ENCODE results near the gene COQ9. TPM values are rescaled to one million over a fixed set of nuclear protein-coding genes. Genes with fewer than 3 reads are reported as not detected.

Gene COQ9
- total RNA-seq, 1 experiment from 2014 or later = 32.9 TPM

GRCh38 chr16:57427307-57427706 is 20.0 kb upstream of the COQ9 start:
- Histone ChIP-seq H2BK120ac (ENCODE audit: low read depth, low read length, poor library complexity, severe bottlenecking) (no peak overlapping the region), H2BK12ac (ENCODE audit: insufficient read length, low read depth, low read length) (no peak overlapping the region), H2AK5ac (ENCODE audit: insufficient read length, low read length) (no peak overlapping the region), H3K79me1 (ENCODE audit: insufficient read depth, low read depth, low read length, poor library complexity, severe bottlenecking) (no peaks in the 10 kb centered on the region), H3K79me2 (ENCODE audit: insufficient read depth, low read length) (no peaks in the 10 kb centered on the region), H3K23me2 (ENCODE audit: insufficient read length, low read depth, low read length, poor library complexity, severe bottlenecking) (no peaks in the 10 kb centered on the region), H4K91ac (ENCODE audit: insufficient read length, low read depth, low read length) (no peak overlapping the region), H4K8ac (replicated peaks; ENCODE audit: insufficient read length, low read depth, low read length) (no peak overlapping the region), H2AFZ (ENCODE audit: low read length) (no peak overlapping the region), H3T11ph (ENCODE audit: low read length) (no peak overlapping the region), H3K23ac (ENCODE audit: insufficient read length, low read depth, low read length) (no peak overlapping the region), H3K18ac (ENCODE audit: insufficient read length, low read depth, low read length) (no peak overlapping the region), H4K5ac (ENCODE audit: insufficient read length, low read depth, low read length) (no peak overlapping the region), H3K9ac (ENCODE audit: extremely low read depth, insufficient read length, low read length) (no peak overlapping the region), H3K9me3 (ENCODE audit: control insufficient read depth, low read depth, low read length) (no peaks in the 10 kb centered on the region), H3K4me1 (ENCODE audit: insufficient read depth, low read length) (no peaks in the 10 kb centered on the region), H3K27ac (ENCODE audit: insufficient read length, low read depth, low read length) (no peak overlapping the region), H3K14ac (ENCODE audit: insufficient read depth, low read length) (no peak overlapping the region), H4K20me1 (ENCODE audit: control insufficient read depth, insufficient read depth, insufficient read length) (no peaks in the 10 kb centered on the region), H2BK15ac (ENCODE audit: low read depth, low read length) (no peak overlapping the region), H3K56ac (ENCODE audit: insufficient read length, low read depth, low read length) (no peak overlapping the region), H2BK5ac (ENCODE audit: insufficient read length, low read length) (no peak overlapping the region), H3K4ac (ENCODE audit: low read depth, low read length) (no peak overlapping the region), H2BK20ac (ENCODE audit: low read depth, low read length, poor library complexity, severe bottlenecking) (no peak overlapping the region), H3K4me2 (ENCODE audit: insufficient read depth, insufficient read length, low read length) (no peak overlapping the region), H3K27me3 (ENCODE audit: insufficient read depth, low read length) (no peaks in the 10 kb centered on the region)
- no peaks in the 10 kb centered on the region for H3K27me3 Mint-ChIP-seq (ENCODE audit: low read depth)
- no peaks in the 10 kb centered on the region for H3K9me3 Mint-ChIP-seq
- WGBS (ENCODE audit: extremely low coverage, insufficient read length, low lambda C conversion rate) = no CpG with 5 or more reads among the region's 8 CpGs
- H3K36me3 Mint-ChIP-seq (ENCODE audit: insufficient read depth in 1 of 3, low read depth in 3 of 3) = peaks cover 27 to 45% (median 45%) of the 10 kb centered on the region in 3 experiments
- DNase-seq = no peak
- H3K4me3 Mint-ChIP-seq = no peak overlapping the region
- TF ChIP-seq CTCF (conservative IDR thresholded peaks at IDR 0.05) = no peak
- H3K27ac Mint-ChIP-seq = peak overlapping the region in 1 of 3 experiments; percentile 46; a peak in 1 of 7 replicates
- peaks cover 4 to 5% of the 10 kb centered on the region in 2 experiments; a peak in 3 of 4 replicates for H3K4me1 Mint-ChIP-seq

Measured in H9 (cell line).